HG03575 (cell line): ENCODE results near the gene KRTAP10-12.

Experiments used
- ATAC-seq: cut with Tn5 transposase; IDR thresholded peaks from one replicate; pipeline ENCODE4 v1.9.1; 2021; ENCODE audit not compliant: unreplicated experiment, insufficient number of reproducible peaks, low FRiP score; ENCODE audit errors: extremely low read depth

The KRTAP10-12 gene

GRCh38 chr21:44742418-44743153 lies 45.6 kb downstream of the KRTAP10-12 start:
- ATAC-seq = no peak
